H1 (cell line): Measurements from ENCODE around the gene MBLAC1. TPM values are rescaled to one million over a fixed set of nuclear protein-coding genes. Genes with fewer than 3 reads are reported as not detected.

Experiments used
- CTCF ChIA-PET: fragments of 300-600 bp; sonication (Branson Sonifier 250); formaldehyde crosslinking; loops from one replicate; lab custom pipeline; 2021; ENCODE audit not compliant: partially characterized antibody; lab: Charles Lee
- POLR2A ChIA-PET: fragments of 300-600 bp; sonication (Branson Sonifier 250); formaldehyde crosslinking; loops from one replicate; lab custom pipeline; 2021; ENCODE audit warnings: inconsistent platforms; ENCODE audit not compliant: partially characterized antibody; lab: Charles Lee
- DNase-seq, 2 experiments: peaks; one replicate each; pipeline versions ENCODE4 v3.0.0 to v3.0.0-alpha.2; 2010 to 2022; ENCODE audit warnings: low spot score in 2 of 2, low read depth in 1 of 2, mixed read lengths in 1 of 2
- FAIRE-seq: peaks from 2 replicates; lab custom pipeline; 2011; peaks lifted over from hg19 to GRCh38; lab: Jason Lieb, UNC
- H2AFZ ChIP-seq: 2 replicates; pipeline ENCODE4 v1.8.1; 2012; ENCODE audit warnings: low read length, inconsistent platforms
- H2AK5ac ChIP-seq: 2 replicates; pipeline ENCODE4 v1.6.1; 2013; ENCODE audit warnings: low read depth, low read length
- H2BK120ac ChIP-seq: replicated peaks from 2 replicates; pipeline ENCODE3; 2013; ENCODE audit warnings: low read depth, low read length, inconsistent platforms
- H2BK12ac ChIP-seq: 2 replicates; pipeline ENCODE4 v1.6.1; 2013; ENCODE audit warnings: low read depth, low read length
- H2BK15ac ChIP-seq: 2 replicates; pipeline ENCODE4 v1.6.1; 2013; ENCODE audit warnings: low read length
- H2BK20ac ChIP-seq: 2 replicates; pipeline ENCODE4 v1.6.1; 2013; ENCODE audit warnings: low read length
- H2BK5ac ChIP-seq: 2 replicates; pipeline ENCODE4 v1.6.1; 2013; ENCODE audit warnings: low read depth, low read length
- H3K14ac ChIP-seq: 2 replicates; pipeline ENCODE4 v1.6.1; 2013; ENCODE audit warnings: inconsistent platforms; ENCODE audit not compliant: insufficient read length
- H3K18ac ChIP-seq: 2 replicates; pipeline ENCODE4 v1.6.1; 2013; ENCODE audit warnings: low read length; ENCODE audit errors: extremely low read depth
- H3K23ac ChIP-seq: 2 replicates; pipeline ENCODE4 v1.6.1; 2013; ENCODE audit warnings: inconsistent platforms; ENCODE audit not compliant: insufficient read length
- H3K23me2 ChIP-seq: 2 replicates; pipeline ENCODE4 v1.6.1; 2013; ENCODE audit warnings: low read depth, low read length
- H3K27ac ChIP-seq: 2 replicates; pipeline ENCODE4 v1.6.1; 2011; ENCODE audit warnings: low read depth, low read length, inconsistent platforms
- H3K27me3 ChIP-seq, 4 experiments: replicated peaks in 1 of 4; 1 replicate in 1 of 4; 2 replicates in 3 of 4; pipeline versions ENCODE4 v1.6.1 to v1.8.1; 2011 to 2013; ENCODE audit warnings: low read length in 3 of 4, mild to moderate bottlenecking in 3 of 4, inconsistent platforms in 2 of 4, mixed read lengths in 2 of 4, moderate library complexity in 1 of 4; ENCODE audit not compliant: control insufficient read depth in 3 of 4, insufficient read depth in 3 of 4; ENCODE audit errors: extremely low read depth in 1 of 4
- H3K36me3 ChIP-seq, 4 experiments: 2 replicates each; pipeline versions ENCODE4 v1.6.1 to v1.8.1; 2011 to 2013; ENCODE audit warnings: mild to moderate bottlenecking in 4 of 4, low read length in 3 of 4, moderate library complexity in 2 of 4, control low read depth in 1 of 4, inconsistent platforms in 1 of 4; ENCODE audit not compliant: insufficient read depth in 4 of 4, control insufficient read depth in 2 of 4
- H3K4ac ChIP-seq: replicated peaks from 2 replicates; pipeline ENCODE3; 2013; ENCODE audit warnings: low read length, low read depth, mixed read lengths, inconsistent platforms; ENCODE audit not compliant: insufficient read length
- H3K4me1 ChIP-seq, 4 experiments: replicated peaks in 1 of 4; 1 replicate in 1 of 4; 2 replicates in 3 of 4; pipeline versions ENCODE4 v1.6.1 to v1.8.1; 2011 to 2013; ENCODE audit warnings: low read length in 3 of 4, inconsistent platforms in 2 of 4, mixed read lengths in 1 of 4; ENCODE audit not compliant: insufficient read depth in 4 of 4, control insufficient read depth in 3 of 4
- H3K4me2 ChIP-seq, 2 experiments: 2 replicates each; pipeline versions ENCODE4 v1.6.1 to v1.8.1; 2011 to 2013; ENCODE audit warnings: low read depth in 2 of 2, low read length in 2 of 2, control low read depth in 1 of 2, inconsistent platforms in 1 of 2, mild to moderate bottlenecking in 1 of 2; ENCODE audit not compliant: insufficient read depth in 1 of 2
- H3K4me3 ChIP-seq, 4 experiments: fragments of 200-600, 300-600 bp in 1 of 4; sonication (generic), shearing (Covaris generic), sonication (Bioruptor Twin) in 1 of 4; 2 replicates each; pipeline versions ENCODE4 v1.5.1 to v1.8.1; 2011 to 2016; ENCODE audit warnings: low read length in 4 of 4, low read depth in 3 of 4, control low read depth in 2 of 4, inconsistent platforms in 2 of 4, mild to moderate bottlenecking in 2 of 4, mixed read lengths in 1 of 4, moderate library complexity in 1 of 4; ENCODE audit not compliant: insufficient read depth in 2 of 4; ENCODE audit errors: extremely low read depth in 1 of 4
- H3K56ac ChIP-seq: replicated peaks from 2 replicates; pipeline ENCODE3; 2013; ENCODE audit warnings: low read depth, mild to moderate bottlenecking, mixed read lengths, low read length, inconsistent platforms; ENCODE audit not compliant: insufficient read length
- H3K79me1 ChIP-seq: 2 replicates; pipeline ENCODE4 v1.6.1; 2013; ENCODE audit warnings: low read depth, low read length, control low read depth
- H3K79me2 ChIP-seq, 2 experiments: 2 replicates each; pipeline versions ENCODE4 v1.6.1 to v1.8.1; 2012 to 2013; ENCODE audit warnings: low read length in 2 of 2, mild to moderate bottlenecking in 2 of 2, inconsistent platforms in 1 of 2; ENCODE audit not compliant: insufficient read depth in 2 of 2, control insufficient read depth in 1 of 2
- H3K9ac ChIP-seq, 4 experiments: replicated peaks in 1 of 4; 1 replicate in 1 of 4; 2 replicates in 3 of 4; pipeline versions ENCODE4 v1.6.1 to v1.8.1; 2011 to 2013; ENCODE audit warnings: low read depth in 3 of 4, low read length in 3 of 4, control low read depth in 2 of 4, mild to moderate bottlenecking in 2 of 4, moderate library complexity in 2 of 4, inconsistent platforms in 1 of 4; ENCODE audit errors: extremely low read depth in 1 of 4
- H3K9me3 ChIP-seq, 2 experiments: 2 replicates each; pipeline versions ENCODE4 v1.6.1 to v1.8.1; 2012 to 2013; ENCODE audit warnings: mild to moderate bottlenecking in 2 of 2, moderate library complexity in 2 of 2, control low read depth in 1 of 2, inconsistent platforms in 1 of 2, low read depth in 1 of 2, low read length in 1 of 2, mixed read lengths in 1 of 2; ENCODE audit not compliant: insufficient read depth in 2 of 2
- H4K20me1 ChIP-seq, 2 experiments: replicated peaks in 1 of 2; 2 replicates each; pipeline versions ENCODE3 to v1.8.1; 2011 to 2013; ENCODE audit warnings: inconsistent platforms in 2 of 2, low read length in 2 of 2, mild to moderate bottlenecking in 1 of 2; ENCODE audit not compliant: insufficient read depth in 2 of 2, control insufficient read depth in 1 of 2
- H4K5ac ChIP-seq: 2 replicates; pipeline ENCODE4 v1.6.1; 2013; ENCODE audit warnings: low read length, low read depth, mixed read lengths, inconsistent platforms; ENCODE audit not compliant: insufficient read length
- H4K8ac ChIP-seq: 2 replicates; pipeline ENCODE4 v1.8.0; 2013; ENCODE audit warnings: mild to moderate bottlenecking, moderate library complexity, low read length, inconsistent platforms; ENCODE audit not compliant: insufficient read depth; ENCODE audit errors: extremely low read depth
- H4K91ac ChIP-seq: replicated peaks from 2 replicates; pipeline ENCODE3; 2013; ENCODE audit warnings: low read length, mixed read lengths, inconsistent platforms; ENCODE audit not compliant: insufficient read length
- BCL11A ChIP-seq, 2 experiments: IDR thresholded peaks; one replicate each; pipeline ENCODE4 v1.6.1; 2011; ENCODE audit warnings: low read depth in 2 of 2, low read length in 2 of 2, mild to moderate bottlenecking in 2 of 2
- EP300 ChIP-seq, 2 experiments: IDR thresholded peaks; 1 replicate in 1 of 2; 2 replicates in 1 of 2; pipeline ENCODE4 v1.6.1; 2011 to 2012; ENCODE audit warnings: low read depth in 2 of 2, low read length in 2 of 2, mild to moderate bottlenecking in 2 of 2, borderline replicate concordance in 1 of 2, inconsistent platforms in 1 of 2, moderate library complexity in 1 of 2
- EZH2 ChIP-seq: fragments of 200-600 bp; sonication (generic); IDR thresholded peaks from 2 replicates; pipeline ENCODE4 v1.7.1; 2012; ENCODE audit warnings: low read depth, mild to moderate bottlenecking, moderate library complexity, low read length, inconsistent platforms; ENCODE audit not compliant: severe bottlenecking
- MAFK ChIP-seq: IDR thresholded peaks from 2 replicates; pipeline ENCODE4 v1.6.1; 2012; ENCODE audit warnings: low read depth, mild to moderate bottlenecking, improper control_type of control experiment, low read length
- POLR2A ChIP-seq, 2 experiments: IDR thresholded peaks; 1 replicate in 1 of 2; 2 replicates in 1 of 2; pipeline ENCODE4 v1.6.1; 2011; ENCODE audit warnings: low read depth in 2 of 2, low read length in 2 of 2, mild to moderate bottlenecking in 2 of 2; ENCODE audit errors: control extremely low read depth in 1 of 2
- RAD21 ChIP-seq, 2 experiments: IDR thresholded peaks in 1 of 2; conservative IDR thresholded peaks in 1 of 2; 2 replicates each; pipeline ENCODE4 v1.6.1; 2011; ENCODE audit warnings: low read depth in 2 of 2, low read length in 2 of 2, improper control_type of control experiment in 1 of 2, inconsistent platforms in 1 of 2, mild to moderate bottlenecking in 1 of 2, moderate library complexity in 1 of 2
- TBP ChIP-seq: IDR thresholded peaks from 2 replicates; pipeline ENCODE4 v1.6.1; 2011; ENCODE audit warnings: low read depth, low read length, improper control_type of control experiment
- WGBS, 2 experiments: shearing (Covaris generic) in 1 of 2; methylation state at CpG; one replicate each; pipeline versions ENCODE4 v1.1.6 to v1.1.7; 2013 to 2015; ENCODE audit warnings: low lambda C conversion rate in 2 of 2, mixed read lengths in 2 of 2, inconsistent platforms in 1 of 2, low coverage in 1 of 2, missing lambda C conversion rate in 1 of 2; ENCODE audit not compliant: insufficient replicate concordance in 2 of 2, insufficient coverage in 1 of 2, insufficient read length in 1 of 2; ENCODE audit errors: extremely low coverage in 1 of 2, missing lambda C conversion rate in 1 of 2; 5-methylcytosine and 5-hydroxymethylcytosine counted together
- polyA plus RNA-seq, 7 experiments: library from polyadenylated mRNA; depleted of rRNA in 3 of 7; stranded (reverse) in 5 of 7; unstranded in 2 of 7; fragments of >200 nt in 5 of 7; fragments of 200-250 nt in 2 of 7; gene quantifications; 1 replicate in 5 of 7; 2 replicates in 1 of 7; 4 replicates in 1 of 7; pipeline versions ENCODE4 v1.2.1 to v1.2.3, GENCODE V29; 2011 to 2013; ENCODE audit warnings: missing spikeins in 2 of 7, mixed read lengths in 2 of 7
- total RNA-seq: library from RNA; stranded (reverse); fragmentation: NEBNext Ultra II Directional; extraction: Animal tissue kit (Norgen Biotek cat#: 25700); gene quantifications from 2 replicates; pipeline ENCODE4 v1.2.1, GENCODE V29; 2021
- TF ChIP-seq, protein P1 (sequence below), 3 experiments: IDR thresholded peaks; 1 replicate in 2 of 3; 2 replicates in 1 of 3; pipeline versions ENCODE4 v1.5.1 to v1.6.1; 2011; ENCODE audit warnings: low read length in 3 of 3, mild to moderate bottlenecking in 3 of 3, inconsistent platforms in 2 of 3, low read depth in 1 of 3, moderate library complexity in 1 of 3; ENCODE audit not compliant: insufficient read depth in 1 of 3; ENCODE audit errors: control extremely low read depth in 1 of 3

Gene MBLAC1
- total and polyA plus RNA-seq, 2 of the 8 experiments (the other 6 are each of a cell fraction or from before 2014, with no cell fraction given): 1.00 to 1.7 TPM

DNA sequence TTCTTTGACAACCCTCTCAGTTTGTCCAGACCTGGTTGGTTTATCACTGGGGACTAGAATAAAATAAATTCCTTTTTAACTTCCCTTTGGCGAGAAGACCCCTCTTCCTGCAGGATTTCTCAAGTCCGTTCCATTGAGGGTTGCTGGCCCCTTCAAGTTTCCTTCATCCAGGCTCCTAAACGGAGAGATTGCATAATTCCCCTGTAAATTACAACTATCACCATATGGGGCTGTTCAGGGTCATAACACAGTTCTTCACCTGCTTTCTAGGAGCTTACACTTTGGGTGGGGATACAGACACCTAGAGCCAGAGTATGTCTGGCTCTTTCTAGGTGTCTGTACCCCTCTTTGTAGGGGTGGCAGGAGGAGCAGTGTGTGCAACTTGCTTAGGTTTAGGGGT, 41.3 kb upstream of the MBLAC1 start:
- Histone ChIP-seq H3K4ac (no peak overlapping the region), H3K27me3 (no peaks in the 10 kb centered on the region), H3K79me2 (peaks cover 9 to 17% of the 10 kb centered on the region in 2 experiments), H2AK5ac (no peak overlapping the region), H3K36me3 (peaks cover 0 to 3% (median 1%) of the 10 kb centered on the region in 4 experiments; a peak in 4 of 8 replicates), H3K23me2 (peaks cover 10% of the 10 kb centered on the region; the same call in 1 of the 2 replicates), H3K9me3 (no peaks in the 10 kb centered on the region), H4K5ac (no peak overlapping the region), H2BK12ac (no peak overlapping the region), H3K4me1 (peaks cover 0 to 9% (median 2%) of the 10 kb centered on the region in 4 experiments; a peak in 2 of 7 replicates), H3K23ac (no peak overlapping the region), H3K18ac (no peak overlapping the region), H4K8ac (no peak overlapping the region), H2BK5ac (no peak overlapping the region), H3K27ac (no peak overlapping the region), H4K91ac (no peak overlapping the region), H2AFZ (no peak overlapping the region), H3K4me3 (no peak overlapping the region), H4K20me1 (no peaks in the 10 kb centered on the region), H3K56ac (no peak overlapping the region), H2BK20ac (no peak overlapping the region), H3K14ac (no peak overlapping the region), H3K9ac (no peak overlapping the region), H2BK120ac (no peak overlapping the region), H3K4me2 (no peak overlapping the region), H2BK15ac (no peak overlapping the region), H3K79me1 (no peaks in the 10 kb centered on the region; the same call in 1 of the 2 replicates)
- DNase-seq (no peak), FAIRE-seq (no peak)
- CTCF ChIA-PET: interaction anchor here (1.0 to 2.1 kb wide), 2 partner anchors 16 to 35 kb away, joined by 3 to 5 read pairs; partner anchors contain the start of genes AP4M1 and MCM7
- 92% methylated on average over 3 of the region's 3 CpGs; no CpG with 5 or more reads in 1 of the 2 experiments for WGBS, 2 experiments
- no peak for TF ChIP-seq POLR2A (IDR thresholded peaks at IDR 0.05; ENCODE audit: control extremely low read depth in 1 of 2, low read depth in 2 of 2, low read length in 2 of 2)
- TF ChIP-seq TBP: no peak
- TF ChIP-seq EZH2: no peak
- TF ChIP-seq, protein P1, sequence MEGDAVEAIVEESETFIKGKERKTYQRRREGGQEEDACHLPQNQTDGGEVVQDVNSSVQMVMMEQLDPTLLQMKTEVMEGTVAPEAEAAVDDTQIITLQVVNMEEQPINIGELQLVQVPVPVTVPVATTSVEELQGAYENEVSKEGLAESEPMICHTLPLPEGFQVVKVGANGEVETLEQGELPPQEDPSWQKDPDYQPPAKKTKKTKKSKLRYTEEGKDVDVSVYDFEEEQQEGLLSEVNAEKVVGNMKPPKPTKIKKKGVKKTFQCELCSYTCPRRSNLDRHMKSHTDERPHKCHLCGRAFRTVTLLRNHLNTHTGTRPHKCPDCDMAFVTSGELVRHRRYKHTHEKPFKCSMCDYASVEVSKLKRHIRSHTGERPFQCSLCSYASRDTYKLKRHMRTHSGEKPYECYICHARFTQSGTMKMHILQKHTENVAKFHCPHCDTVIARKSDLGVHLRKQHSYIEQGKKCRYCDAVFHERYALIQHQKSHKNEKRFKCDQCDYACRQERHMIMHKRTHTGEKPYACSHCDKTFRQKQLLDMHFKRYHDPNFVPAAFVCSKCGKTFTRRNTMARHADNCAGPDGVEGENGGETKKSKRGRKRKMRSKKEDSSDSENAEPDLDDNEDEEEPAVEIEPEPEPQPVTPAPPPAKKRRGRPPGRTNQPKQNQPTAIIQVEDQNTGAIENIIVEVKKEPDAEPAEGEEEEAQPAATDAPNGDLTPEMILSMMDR (IDR thresholded peaks at IDR 0.05; ENCODE audit: control extremely low read depth in 1 of 3, insufficient read depth in 1 of 3, low read depth in 1 of 3, low read length in 3 of 3): no peak
- TF ChIP-seq EP300 (IDR thresholded peaks at IDR 0.05; ENCODE audit: borderline replicate concordance in 1 of 2, low read depth in 2 of 2, low read length in 2 of 2): no peak
- TF ChIP-seq MAFK: no peak
- no peak for TF ChIP-seq RAD21 (IDR thresholded peaks at IDR 0.05 in 1 of 2, conservative IDR thresholded peaks at IDR 0.05 in 1 of 2; ENCODE audit: low read depth in 2 of 2, low read length in 2 of 2)
- no peak for TF ChIP-seq BCL11A (IDR thresholded peaks at IDR 0.05; ENCODE audit: low read depth in 2 of 2, low read length in 2 of 2)
- POLR2A ChIA-PET: interaction anchor here (0.6 to 19.5 kb wide), 4 partner anchors 8 to 26 kb away, joined by 3 to 722 read pairs (median 83); partner anchors contain the start of genes AP4M1 and MCM7
